ENCODE measurements around the gene JCAD.
A peak's percentile ranks its signal among the peaks of the same experiment; 100 is the strongest.
"Not testable (repeated sequence)": the region's sequence is repeated elsewhere in the genome, so short reads cannot be mapped to it uniquely, and the experiment has no call there.

Gene JCAD

GRCh38 chr10:30026578-30026977 lies 32.8 kb downstream of the JCAD start:
- DNase-seq (ENCODE audit: low spot score) = no peak

DNA sequence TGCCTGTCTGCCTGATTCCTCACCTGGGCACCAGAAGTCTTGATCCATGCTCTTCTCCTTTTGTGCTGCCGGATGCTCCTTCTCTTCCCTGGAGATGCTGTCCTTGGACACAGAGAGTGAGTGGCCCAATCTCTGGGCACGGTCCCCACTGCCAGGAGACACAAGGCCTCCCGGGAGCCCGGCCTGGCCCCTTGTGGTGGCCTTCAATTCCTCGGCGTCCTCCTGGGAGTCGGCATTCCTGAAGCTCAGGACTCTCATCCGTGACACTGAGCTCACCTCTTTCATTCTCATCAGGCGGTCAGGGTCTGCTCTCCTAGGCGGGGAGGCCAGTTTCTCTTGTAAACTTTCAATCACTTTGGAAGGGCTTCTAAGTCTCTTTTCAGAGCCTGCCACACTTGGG lies 33.3 kb downstream of the JCAD start:
- DNase-seq (ENCODE audit: low spot score) = no peak

GRCh38 chr10:30025428-30025827 lies 34.0 kb downstream of the JCAD start:
- not testable (repeated sequence) for DNase-seq (ENCODE audit: low spot score)

- DNase-seq (ENCODE audit: low spot score) = no peak
Observed at GRCh38 chr10:30022590-30022989, 36.8 kb downstream of the JCAD start.

GRCh38 chr10:30019468-30019867 lies 39.9 kb downstream of the JCAD start:
- no peak for DNase-seq (ENCODE audit: low spot score)

GRCh38 chr10:30018496-30018895 lies 40.9 kb downstream of the JCAD start:
- no peak for DNase-seq (ENCODE audit: low spot score)

GRCh38 chr10:30017966-30018365 lies 41.4 kb downstream of the JCAD start:
- DNase-seq (ENCODE audit: low spot score) = no peak

DNA sequence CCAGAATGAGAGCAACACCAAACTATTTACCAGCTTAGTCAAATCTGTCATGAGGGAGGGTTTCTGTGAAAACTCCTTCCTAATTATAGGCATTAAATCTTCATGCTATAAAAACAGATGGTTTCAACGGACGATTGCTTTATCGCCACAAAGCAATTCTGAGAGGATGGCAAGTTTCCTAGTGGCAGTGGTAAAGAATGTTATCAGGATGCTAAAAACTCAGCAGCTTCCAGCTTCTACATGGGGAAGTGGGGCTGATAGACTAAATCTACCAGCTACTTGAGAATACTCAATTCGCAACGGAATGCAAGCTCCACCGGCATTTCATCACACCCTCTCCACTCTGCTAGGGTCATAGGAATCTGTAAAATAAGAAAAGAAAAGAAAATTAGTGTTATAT lies 41.8 kb downstream of the JCAD start:
- no peak for DNase-seq (ENCODE audit: low spot score)

GRCh38 chr10:30014511-30014910 lies 44.9 kb downstream of the JCAD start:
- DNase-seq (ENCODE audit: low spot score) = no peak

DNA sequence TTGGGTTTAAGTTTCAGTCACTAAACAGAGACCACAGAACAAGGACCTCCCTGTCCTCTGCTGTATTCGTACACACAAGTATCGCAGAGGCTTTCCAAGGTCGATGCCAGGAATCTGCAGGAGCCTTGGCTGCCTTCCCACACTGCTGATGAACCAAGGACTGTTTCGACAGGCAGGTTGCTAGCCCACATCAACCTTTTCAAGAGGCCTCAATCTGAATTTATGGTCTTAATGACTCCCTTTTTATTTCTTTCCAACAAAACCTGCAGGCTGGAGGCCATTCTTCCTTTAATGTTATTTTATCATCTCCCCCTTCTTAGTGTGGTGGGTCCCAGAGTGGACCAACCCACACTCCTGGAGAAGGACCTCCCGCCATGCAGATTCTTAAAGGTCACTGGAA lies 45.6 kb downstream of the JCAD start:
- no peak for DNase-seq (ENCODE audit: low spot score)

DNA sequence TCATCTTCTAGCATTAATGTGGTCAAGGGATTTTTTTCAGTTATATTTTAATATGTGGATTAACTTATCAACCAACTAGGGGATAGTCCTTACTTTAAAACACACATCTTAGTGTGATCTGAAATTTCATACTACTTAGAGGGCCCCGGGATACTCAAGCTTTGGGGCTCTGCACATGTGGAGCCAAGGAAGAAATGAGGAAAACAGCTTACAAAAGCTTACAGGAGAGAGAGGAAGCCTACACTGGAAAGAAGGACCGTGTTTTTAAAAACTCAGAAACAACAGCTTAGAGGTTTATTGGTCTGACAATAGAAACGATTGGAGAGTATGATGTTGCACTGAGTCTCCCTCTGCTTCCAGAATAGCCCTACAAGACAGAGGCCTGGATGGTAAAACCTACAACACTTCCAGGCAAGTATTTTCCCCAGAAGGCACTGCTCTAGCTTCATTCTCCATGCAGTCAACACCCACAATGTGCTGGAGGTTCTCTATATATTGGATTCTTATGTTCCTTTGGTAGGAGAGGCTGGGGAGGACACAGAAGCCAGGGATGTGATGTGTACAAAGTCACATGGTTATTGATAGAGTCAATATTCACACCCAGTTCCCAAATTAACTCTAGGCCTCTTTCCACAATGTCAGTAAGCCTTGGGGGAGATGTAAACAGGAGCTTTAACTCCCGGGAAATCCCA lies 47.3 kb downstream of the JCAD start:
- DNase-seq (ENCODE audit: low spot score) = no peak

GRCh38 chr10:30011396-30011795 lies 48.0 kb downstream of the JCAD start:
- no peak for DNase-seq (ENCODE audit: low spot score)

- DNase-seq (ENCODE audit: low spot score) = no peak
Observed at GRCh38 chr10:30007406-30007805, 52.0 kb downstream of the JCAD start.

DNA sequence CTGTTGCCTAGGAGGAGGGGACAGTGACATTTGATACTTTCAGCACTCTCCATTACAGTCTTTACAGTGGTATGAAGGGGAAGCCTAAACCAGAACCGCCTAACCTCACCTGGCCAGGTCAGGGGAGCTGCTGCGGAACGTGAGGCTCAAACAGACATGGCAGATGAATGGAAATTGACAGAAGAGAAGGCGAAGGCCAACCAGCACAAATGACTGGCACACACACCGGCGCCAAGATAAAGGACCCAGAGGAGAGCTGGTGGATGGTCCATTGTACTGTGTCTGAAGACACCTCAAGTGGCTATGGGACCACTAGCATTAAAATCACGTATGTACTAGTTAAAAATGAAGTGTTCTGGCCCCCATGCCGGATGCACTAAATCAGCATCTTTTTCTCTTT lies 53.0 kb downstream of the JCAD start:
- DNase-seq (ENCODE audit: low spot score) = no peak

DNA sequence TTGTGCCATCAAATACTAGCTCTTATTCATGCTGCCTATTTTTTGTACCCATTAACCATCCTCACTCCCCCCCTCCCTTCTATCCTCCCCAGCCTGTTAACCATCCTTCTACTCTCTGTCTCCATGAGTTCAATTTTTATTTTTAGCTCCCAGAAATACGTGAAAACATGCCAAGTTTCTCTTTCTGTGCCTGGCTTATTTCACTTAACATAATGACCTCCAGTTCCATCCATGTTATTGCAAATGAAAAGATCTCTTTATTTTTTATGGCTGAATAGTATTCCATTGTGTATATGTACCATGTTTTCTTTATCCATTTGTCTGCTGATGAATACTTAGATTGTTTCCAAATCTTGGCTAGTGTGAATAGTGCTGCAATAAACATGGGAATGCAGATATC lies 54.3 kb downstream of the JCAD start:
- DNase-seq (ENCODE audit: low spot score) = not testable (repeated sequence)

DNA sequence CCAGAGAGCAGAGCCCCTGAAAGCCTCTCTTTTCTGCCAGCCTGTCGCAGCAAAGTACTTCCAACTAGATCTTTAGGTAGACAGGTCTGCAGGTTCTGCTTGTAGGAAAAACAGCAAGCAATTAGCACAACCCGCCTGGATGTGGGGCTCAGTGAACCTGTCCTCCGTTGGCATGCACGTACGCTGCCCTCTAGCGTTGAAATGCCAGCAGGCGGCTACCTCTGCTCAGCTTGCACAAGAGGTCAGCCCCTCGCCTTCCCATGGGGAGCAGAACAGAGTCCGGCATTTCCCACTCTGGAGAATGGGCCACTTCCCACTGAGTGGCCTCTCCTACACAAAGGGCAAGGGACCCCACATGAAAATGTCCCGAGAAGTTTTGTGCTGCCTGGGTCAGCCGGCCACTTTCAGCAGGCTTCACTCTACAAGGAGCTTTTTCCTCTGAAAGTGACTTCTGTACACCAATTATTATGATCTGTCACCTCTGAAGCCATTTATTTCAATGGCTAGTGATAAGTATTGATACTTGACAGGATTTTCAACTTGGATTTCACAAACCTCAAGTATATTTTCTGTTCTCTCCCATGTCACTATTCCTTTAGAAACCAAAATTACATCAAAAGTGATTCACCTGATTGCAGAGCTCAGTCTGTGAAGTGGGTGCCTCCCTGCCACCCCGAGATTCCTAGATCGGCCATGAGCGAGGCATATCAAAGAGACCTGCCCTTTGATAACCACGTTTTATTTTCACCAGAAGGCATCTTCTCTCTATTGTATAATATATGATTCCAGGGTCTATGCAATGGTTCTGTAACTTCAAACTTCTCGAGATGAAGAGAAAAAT lies 56.7 kb downstream of the JCAD start:
- DNase-seq (ENCODE audit: low spot score) = peak; percentile 22

DNA sequence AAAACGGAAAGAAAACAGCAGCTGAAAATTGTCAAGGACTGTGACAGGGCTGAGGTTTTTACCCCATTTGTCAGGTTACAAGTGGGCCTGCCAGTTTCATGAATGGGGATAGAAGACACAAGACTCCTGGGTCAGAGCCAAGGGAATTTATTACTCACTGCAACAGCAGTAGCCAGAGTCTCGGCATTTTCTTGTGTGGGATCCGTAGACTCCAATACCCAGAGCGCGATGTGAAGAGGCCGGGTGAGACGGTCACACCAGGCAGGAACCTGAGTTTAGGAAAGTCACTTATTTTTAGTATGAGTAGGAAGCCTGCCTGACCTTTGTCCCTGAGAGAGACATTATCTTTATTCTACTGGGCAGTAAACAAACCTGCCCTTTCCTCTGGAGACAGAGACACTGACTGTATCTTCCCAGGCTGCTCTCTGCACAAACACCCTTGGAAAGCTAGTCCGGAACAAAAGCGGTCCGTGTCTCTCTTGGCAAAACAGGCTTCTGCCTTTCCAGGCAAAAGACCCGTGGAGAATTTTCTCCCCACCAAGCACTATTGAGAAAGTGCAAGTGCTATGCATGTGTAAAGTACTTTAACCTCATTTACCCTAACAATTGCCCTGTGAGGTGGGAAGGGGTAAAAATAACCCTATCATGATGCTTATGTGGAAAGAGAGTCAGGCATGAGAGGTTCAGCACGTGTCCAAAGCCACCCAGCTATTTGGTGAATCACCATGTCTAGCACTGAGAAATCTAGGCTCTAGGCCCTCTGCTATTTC lies 58.4 kb downstream of the JCAD start:
- DNase-seq (ENCODE audit: low spot score) = no peak

- DNase-seq (ENCODE audit: low spot score) = peak; percentile 52
Observed at GRCh38 chr10:29998142-29998808, 61.1 kb downstream of the JCAD start.

DNA sequence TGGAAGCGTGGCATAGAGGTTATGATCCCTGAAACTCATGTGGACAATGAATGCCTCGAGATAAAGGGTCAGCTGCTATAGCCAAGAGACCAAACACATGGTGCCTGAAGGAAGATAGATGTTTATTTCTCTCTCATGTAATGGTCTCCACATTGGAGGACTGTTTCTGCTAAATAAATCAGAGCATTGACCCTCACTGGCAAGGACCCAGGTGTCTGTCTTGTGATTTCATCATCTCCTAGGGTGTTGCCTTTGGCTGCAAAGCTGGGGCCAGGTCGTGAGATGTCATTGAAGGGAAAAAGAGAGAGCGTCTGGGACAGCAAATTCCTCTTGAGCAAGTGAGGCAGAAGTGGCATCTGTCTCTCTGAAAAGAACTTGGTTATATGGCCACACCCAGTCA lies 64.6 kb downstream of the JCAD start:
- no peak for DNase-seq (ENCODE audit: low spot score)

DNA sequence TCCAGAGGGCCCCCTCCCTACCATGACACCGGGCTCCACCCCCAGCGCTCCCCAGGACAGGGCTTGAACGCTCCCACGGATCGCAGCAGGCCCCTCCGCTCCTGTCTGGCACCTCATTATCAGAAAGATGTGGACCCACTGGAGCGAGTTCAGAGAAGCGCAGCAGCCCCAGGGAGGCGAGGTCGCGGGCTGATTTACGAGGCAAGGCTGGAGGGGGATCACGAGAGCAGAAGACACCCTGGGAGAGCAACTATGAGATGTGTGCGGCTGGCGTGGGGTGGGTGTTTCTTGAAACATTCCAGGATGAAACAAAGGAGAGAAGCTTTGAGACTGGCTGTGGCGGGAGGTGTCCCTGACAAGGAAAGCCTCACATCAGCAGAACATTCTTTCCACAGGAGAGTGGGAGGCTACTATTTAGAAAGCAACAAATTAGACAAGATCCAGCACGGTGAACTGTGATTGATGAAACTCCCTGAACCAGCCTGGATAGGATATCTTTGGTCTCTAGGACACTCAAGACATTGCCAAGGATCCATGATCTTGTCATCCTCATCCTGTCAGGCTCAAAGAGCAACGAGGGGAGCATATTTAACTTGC lies 66.0 kb downstream of the JCAD start:
- DNase-seq (ENCODE audit: low spot score) = no peak

- no peak for DNase-seq (ENCODE audit: low spot score)
Observed at GRCh38 chr10:29992914-29993313, 66.5 kb downstream of the JCAD start.

- DNase-seq (ENCODE audit: low spot score) = no peak
Observed at GRCh38 chr10:29991382-29991781, 68.0 kb downstream of the JCAD start.
